Activated T-helper 2 cell treated with anti-CD3 and anti-CD28 coated beads, Interferon-gamma antibody, Interleukin-2, Interleukin-4, amounts not matched to agents 10 μg/mL and 5 μg/mL and 100 μg/mL, durations not matched to agents 14 hours and 24 hours and 36 hours (primary cell): ENCODE results near the gene TEX22. TPM values are rescaled to one million over a fixed set of nuclear protein-coding genes. Genes with fewer than 3 reads are reported as not detected.
A peak's percentile ranks its signal among the peaks of the same experiment; 100 is the strongest.

Experiments
- DNase-seq: peaks from one replicate; pipeline ENCODE4 v3.0.0; 2021; ENCODE audit warnings: low spot score
- H3K27ac Mint-ChIP-seq: one replicate; pipeline ENCODE4 v1.8.0; 2021; ENCODE audit warnings: mixed read lengths
- H3K27me3 Mint-ChIP-seq: one replicate; pipeline ENCODE4 v1.8.0; 2021; ENCODE audit warnings: low read depth, mixed read lengths
- H3K36me3 Mint-ChIP-seq: one replicate; pipeline ENCODE4 v1.8.0; 2021; ENCODE audit warnings: low read depth, mixed read lengths
- H3K4me1 Mint-ChIP-seq: one replicate; pipeline ENCODE4 v1.8.0; 2021; ENCODE audit warnings: low read depth, mixed read lengths
- H3K4me3 Mint-ChIP-seq: one replicate; pipeline ENCODE4 v1.8.0; 2021; ENCODE audit warnings: low read depth, mild to moderate bottlenecking, moderate library complexity, mixed read lengths
- H3K9me3 Mint-ChIP-seq: one replicate; pipeline ENCODE4 v1.8.0; 2021; ENCODE audit warnings: mixed read lengths
- intact Hi-C: fragments of 100-400 bp; cut with micrococcal nuclease; formaldehyde crosslinking; loops from one replicate; pipeline ENCODE4 v1.15.1; 2023
- total RNA-seq: library from RNA; stranded (reverse); gene quantifications from 2 replicates; pipeline ENCODE4 v1.2.3, GENCODE V29; 2022

TEX22 gene
- total RNA-seq, 1 donor from 2014 or later: 5.0 TPM

DNA sequence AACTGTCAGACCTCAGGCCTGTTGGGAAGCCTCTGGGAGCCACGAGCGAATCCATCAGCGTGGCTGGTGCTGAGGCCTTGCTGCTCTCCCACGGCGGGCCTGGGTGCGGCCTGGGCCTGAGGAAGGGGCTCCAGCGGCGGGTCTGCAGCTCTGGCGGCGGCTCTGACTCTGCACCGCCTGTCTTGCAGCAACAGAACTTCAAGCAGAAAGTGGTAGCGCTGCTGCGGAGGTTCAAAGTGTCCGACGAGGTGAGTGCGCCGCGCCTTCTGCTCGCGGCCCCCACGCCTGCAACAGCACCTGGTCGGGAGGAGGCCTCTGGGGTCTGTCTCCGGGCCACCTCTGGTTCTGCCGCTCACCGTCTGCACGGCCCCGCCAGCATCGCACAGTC, 28.7 kb upstream of the TEX22 start:
- H3K27ac Mint-ChIP-seq: no peak overlapping the region
- intact Hi-C loops: loop anchor here (2.0 to 10.0 kb wide), 2 partner anchors 75 to 159 kb away; no protein-coding TSS in a partner anchor
- no peak for DNase-seq
- peaks cover 1% of the 10 kb centered on the region for H3K4me1 Mint-ChIP-seq
- H3K36me3 Mint-ChIP-seq: no peaks in the 10 kb centered on the region
- no peak overlapping the region for H3K4me3 Mint-ChIP-seq
- H3K9me3 Mint-ChIP-seq: no peaks in the 10 kb centered on the region
- no peaks in the 10 kb centered on the region for H3K27me3 Mint-ChIP-seq

DNA sequence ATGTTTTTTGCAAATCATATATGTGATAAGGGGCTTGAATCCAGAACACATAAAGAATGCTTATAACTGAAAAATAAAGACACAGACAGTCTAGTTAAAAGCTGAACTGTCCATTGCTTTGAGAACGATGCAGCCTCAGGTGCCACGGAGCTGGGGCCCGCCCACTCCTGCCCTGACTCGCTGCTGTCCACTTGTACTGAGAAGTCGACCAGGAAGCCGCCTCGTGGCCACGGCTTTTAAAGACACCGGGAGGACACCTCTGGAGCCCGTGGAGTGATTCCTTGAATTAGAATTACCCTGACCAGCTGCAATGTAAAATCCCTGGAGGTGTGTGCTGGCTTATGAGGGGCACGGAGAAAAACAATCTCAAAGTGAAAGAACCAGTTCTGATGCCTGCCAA, 23.9 kb upstream of the TEX22 start:
- Mint-ChIP-seq H3K27me3 (no peaks in the 10 kb centered on the region), H3K9me3 (no peaks in the 10 kb centered on the region), H3K4me3 (no peak overlapping the region), H3K36me3 (no peaks in the 10 kb centered on the region), H3K4me1 (peaks cover 10% of the 10 kb centered on the region), H3K27ac (no peak overlapping the region)
- intact Hi-C loops: loop anchor here (10.0 kb wide), 1 partner anchor 70 kb away; no protein-coding TSS in a partner anchor
- DNase-seq: no peak

DNA sequence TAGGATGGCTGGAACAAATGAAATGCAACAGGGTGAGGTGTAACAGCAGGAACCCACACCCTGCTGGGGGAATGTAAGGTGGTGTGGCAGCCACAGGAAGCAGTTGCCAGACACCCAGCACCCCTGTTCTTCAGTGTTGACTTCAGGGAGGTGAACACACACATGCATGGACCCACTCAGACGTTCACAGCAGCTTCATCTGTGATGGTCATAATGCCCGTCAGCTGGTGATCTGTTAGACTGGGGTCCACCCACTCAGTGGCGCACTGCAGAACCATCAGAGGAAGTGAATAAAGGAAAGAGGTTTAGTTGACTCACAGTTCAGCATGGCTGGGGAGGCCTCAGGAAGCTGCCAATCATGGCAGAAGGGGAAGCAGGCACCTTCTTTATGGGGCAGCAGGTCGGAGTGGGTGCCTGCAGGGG, 22.7 kb upstream of the TEX22 start:
- intact Hi-C loops: loop anchor here (10.0 kb wide), 1 partner anchor 69 kb away; no protein-coding TSS in a partner anchor
- Mint-ChIP-seq H3K27me3 (no peaks in the 10 kb centered on the region), H3K4me1 (peaks cover 10% of the 10 kb centered on the region)

DNA sequence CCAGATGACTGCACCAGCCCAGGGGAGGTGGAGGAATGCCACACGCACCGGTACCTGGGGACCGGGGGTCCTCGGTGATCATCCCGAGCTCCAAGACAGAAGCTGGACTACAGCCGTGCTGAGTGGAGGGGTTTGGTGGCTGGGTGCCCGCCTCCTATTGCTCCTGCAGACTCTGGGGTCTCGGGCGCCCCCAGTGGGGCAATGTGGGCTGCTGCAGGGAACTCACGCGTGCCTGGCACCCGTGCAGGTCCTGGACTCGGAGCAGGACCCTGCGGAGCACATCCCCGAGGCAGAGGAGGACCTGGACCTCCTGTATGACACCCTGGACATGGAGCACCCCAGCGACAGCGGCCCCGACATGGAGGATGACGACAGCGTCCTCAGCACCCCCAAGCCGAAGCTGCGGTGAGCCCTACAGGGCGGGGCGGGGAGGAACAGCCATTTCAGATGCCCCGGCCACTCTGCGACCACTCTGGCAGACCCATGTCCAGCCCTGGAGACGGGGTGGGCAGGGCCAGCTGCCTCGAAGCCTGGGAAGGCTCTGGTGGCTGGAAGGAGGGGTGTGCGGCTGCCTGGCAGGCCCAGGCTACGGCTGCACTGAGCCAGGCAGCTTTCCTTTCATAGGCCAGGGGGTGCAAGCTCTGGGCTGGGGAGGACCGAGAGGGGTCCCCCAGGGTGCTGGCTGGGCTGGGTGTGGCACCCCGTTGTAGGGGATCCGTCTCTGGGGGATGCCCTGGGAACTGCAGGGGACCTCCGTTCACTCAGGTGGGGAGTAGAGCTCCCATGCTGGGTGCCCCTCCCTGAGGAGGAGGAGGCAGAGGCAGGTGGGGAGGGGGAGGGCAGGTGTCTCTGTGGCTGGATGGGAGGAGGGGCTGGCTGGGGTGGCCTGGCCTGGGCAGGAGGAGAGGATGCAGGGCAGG, 21.6 kb upstream of the TEX22 start:
- no peak overlapping the region for H3K4me3 Mint-ChIP-seq
- H3K4me1 Mint-ChIP-seq: peaks cover 8% of the 10 kb centered on the region
- intact Hi-C loops: loop anchor here (10.0 kb wide), 1 partner anchor 68 kb away; no protein-coding TSS in a partner anchor
- H3K27me3 Mint-ChIP-seq: no peaks in the 10 kb centered on the region
- no peaks in the 10 kb centered on the region for H3K9me3 Mint-ChIP-seq
- no peaks in the 10 kb centered on the region for H3K36me3 Mint-ChIP-seq
- no peak overlapping the region for H3K27ac Mint-ChIP-seq
- no peak for DNase-seq

More for the DNA sequence above, 22.7 kb upstream of the TEX22 start:
- no peaks in the 10 kb centered on the region for H3K9me3 Mint-ChIP-seq
- H3K27ac Mint-ChIP-seq: peak overlapping the region; percentile 77
- DNase-seq: no peak
- H3K36me3 Mint-ChIP-seq: no peaks in the 10 kb centered on the region
- no peak overlapping the region for H3K4me3 Mint-ChIP-seq

DNA sequence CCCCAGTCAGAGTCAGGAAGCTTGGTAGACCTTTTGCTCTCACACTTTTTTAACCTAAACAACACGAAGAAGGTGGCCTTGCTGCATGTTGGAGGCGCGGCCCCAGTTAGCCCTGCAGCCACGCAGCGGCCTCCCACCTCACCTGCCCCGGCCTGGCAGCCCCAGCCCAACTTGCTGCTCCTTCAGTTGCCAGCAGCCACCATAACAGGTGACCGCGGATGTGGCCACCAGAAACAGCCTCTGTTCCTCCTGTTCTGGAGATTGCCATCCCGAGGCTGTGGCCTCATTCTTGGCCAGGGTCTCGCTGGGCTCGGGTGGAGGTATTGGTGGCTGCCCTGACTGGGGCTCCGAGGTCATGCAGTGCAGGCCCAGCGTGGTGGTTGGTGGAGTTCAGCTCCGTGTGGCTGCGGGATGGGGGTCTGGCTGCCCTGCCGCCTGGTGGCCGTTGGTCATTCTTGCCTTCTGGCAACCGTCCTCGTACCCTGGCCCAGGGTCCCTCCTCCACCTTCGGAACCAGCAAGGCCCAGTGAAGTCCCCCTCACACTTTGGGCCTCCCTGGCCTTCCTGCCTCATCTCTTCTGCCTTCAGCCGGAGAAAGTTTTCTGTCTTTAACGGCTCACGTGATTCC, 20.7 kb upstream of the TEX22 start:
- intact Hi-C loops: loop anchor here (10.0 kb wide), 1 partner anchor 67 kb away; no protein-coding TSS in a partner anchor
- Mint-ChIP-seq H3K4me1 (peaks cover 8% of the 10 kb centered on the region), H3K4me3 (no peak overlapping the region), H3K9me3 (no peaks in the 10 kb centered on the region), H3K36me3 (no peaks in the 10 kb centered on the region), H3K27me3 (no peaks in the 10 kb centered on the region), H3K27ac (no peak overlapping the region)
- DNase-seq: no peak

DNA sequence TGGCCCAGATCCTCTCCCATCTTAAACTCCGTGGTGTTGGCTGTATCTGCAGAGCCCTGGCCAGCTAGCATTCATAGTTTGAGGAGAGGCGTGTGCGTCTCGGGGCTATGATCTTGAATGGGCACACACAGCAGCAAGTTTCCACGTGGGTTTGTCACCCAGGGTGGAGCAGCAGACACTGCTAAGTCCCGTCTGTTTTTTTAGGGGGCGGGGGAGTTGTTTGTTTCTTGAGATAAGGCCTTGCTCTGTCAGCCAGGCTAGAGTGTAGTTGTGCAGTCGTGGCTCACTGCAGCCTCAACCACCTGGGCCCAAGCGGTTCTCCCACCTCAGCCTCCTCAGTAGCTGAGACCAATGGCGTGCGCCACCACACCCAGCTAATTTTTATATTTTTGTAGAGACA, 20.1 kb upstream of the TEX22 start:
- Mint-ChIP-seq H3K4me3 (no peak overlapping the region), H3K27ac (no peak overlapping the region), H3K27me3 (no peaks in the 10 kb centered on the region), H3K4me1 (peaks cover 8% of the 10 kb centered on the region), H3K9me3 (no peaks in the 10 kb centered on the region), H3K36me3 (no peaks in the 10 kb centered on the region)
- DNase-seq: no peak
- intact Hi-C loops: loop anchor here (10.0 kb wide), 1 partner anchor 67 kb away; no protein-coding TSS in a partner anchor

DNA sequence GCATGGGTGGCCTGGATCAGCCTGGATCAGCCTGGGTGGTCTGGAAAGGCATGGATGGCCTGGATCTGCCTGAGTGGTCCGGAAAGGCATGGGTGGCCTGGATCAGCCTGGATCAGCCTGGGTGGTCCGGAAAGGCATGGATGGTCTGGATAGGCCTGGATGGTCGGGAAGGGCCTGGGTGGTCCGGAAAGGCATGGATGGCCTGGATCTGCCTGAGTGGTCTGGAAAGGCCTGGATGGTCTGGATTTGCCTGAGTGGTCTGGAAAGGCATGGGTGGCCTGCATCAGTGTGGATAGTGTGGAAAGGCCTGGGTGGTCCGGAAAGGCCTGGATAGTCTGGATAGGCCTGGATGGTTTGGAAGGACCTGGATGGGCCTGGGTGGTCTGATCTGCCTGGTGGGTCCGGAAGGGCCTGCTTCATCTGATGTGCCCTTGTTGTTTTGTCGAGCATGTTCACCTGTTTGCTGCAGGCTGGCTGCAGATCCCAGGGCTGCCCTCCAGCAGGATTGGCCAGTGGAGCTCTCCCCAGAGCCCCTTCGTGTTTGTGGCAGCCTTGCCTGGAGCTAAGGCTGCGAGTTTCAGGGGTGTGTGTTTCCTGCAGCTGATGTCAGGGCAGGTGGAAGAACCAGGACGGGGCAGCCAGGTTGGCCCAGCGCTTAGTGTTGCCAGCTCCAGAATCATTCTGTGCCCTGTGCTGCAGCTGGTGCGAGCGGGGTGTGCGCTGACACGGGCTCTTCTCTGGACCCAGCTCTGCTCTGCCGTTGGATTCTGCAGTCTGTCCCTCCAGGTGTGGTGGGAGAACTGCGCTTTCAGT, 19.3 kb upstream of the TEX22 start:
- H3K4me1 Mint-ChIP-seq: peaks cover 8% of the 10 kb centered on the region
- H3K4me3 Mint-ChIP-seq: no peak overlapping the region
- H3K36me3 Mint-ChIP-seq: no peaks in the 10 kb centered on the region
- intact Hi-C loops: loop anchor here (10.0 kb wide), 1 partner anchor 66 kb away; no protein-coding TSS in a partner anchor
- no peak for DNase-seq
- H3K27me3 Mint-ChIP-seq: no peaks in the 10 kb centered on the region
- H3K27ac Mint-ChIP-seq: no peak overlapping the region
- H3K9me3 Mint-ChIP-seq: no peaks in the 10 kb centered on the region

DNA sequence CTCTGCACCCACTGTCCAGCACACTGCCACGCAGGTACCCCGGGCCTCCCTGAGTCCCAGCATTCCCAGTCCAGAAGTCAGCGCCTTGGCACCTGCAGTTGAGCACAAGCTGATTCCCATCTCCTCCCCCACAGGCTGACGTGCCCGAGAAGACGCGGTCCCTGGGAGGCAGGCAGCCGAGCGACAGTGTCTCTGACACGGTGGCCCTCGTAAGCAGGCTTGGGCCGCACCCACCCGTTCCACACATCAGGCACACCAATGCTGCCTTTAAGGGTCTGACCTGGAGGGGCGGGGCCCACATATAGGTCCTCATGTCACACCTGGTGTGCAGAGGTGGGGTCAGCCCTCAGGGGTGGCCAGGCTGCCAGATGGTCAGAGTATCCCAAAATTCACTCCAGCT, 18.4 kb upstream of the TEX22 start:
- no peak overlapping the region for H3K4me3 Mint-ChIP-seq
- no peaks in the 10 kb centered on the region for H3K9me3 Mint-ChIP-seq
- H3K27me3 Mint-ChIP-seq: no peaks in the 10 kb centered on the region
- no peak overlapping the region for H3K27ac Mint-ChIP-seq
- no peaks in the 10 kb centered on the region for H3K36me3 Mint-ChIP-seq
- DNase-seq: no peak
- intact Hi-C loops: loop anchor here (10.0 kb wide), 1 partner anchor 65 kb away; no protein-coding TSS in a partner anchor
- peaks cover 8% of the 10 kb centered on the region for H3K4me1 Mint-ChIP-seq

DNA sequence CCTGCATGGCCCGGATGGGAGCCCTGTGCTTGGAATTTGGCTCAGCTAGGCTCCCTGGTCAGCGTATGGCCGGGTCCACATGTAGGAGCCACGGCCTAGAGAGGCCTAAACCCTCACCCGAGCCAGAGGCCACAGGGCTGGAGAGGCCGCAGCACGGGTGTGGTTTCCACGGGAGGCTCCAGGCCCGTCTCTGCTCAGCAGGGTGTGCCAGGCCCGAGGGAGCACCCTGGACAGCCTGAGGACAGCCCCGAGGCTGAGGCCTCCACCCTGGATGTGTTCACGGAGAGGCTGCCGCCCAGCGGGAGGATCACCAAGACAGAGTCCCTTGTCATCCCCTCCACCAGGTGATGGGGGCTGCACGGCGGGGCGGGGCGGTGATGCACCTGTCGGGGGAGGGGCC, 17.6 kb upstream of the TEX22 start:
- Mint-ChIP-seq H3K4me3 (no peak overlapping the region), H3K9me3 (no peaks in the 10 kb centered on the region), H3K36me3 (no peaks in the 10 kb centered on the region), H3K4me1 (peaks cover 4% of the 10 kb centered on the region), H3K27me3 (no peaks in the 10 kb centered on the region), H3K27ac (no peak overlapping the region)
- DNase-seq: no peak
- intact Hi-C loops: no loop called here

DNA sequence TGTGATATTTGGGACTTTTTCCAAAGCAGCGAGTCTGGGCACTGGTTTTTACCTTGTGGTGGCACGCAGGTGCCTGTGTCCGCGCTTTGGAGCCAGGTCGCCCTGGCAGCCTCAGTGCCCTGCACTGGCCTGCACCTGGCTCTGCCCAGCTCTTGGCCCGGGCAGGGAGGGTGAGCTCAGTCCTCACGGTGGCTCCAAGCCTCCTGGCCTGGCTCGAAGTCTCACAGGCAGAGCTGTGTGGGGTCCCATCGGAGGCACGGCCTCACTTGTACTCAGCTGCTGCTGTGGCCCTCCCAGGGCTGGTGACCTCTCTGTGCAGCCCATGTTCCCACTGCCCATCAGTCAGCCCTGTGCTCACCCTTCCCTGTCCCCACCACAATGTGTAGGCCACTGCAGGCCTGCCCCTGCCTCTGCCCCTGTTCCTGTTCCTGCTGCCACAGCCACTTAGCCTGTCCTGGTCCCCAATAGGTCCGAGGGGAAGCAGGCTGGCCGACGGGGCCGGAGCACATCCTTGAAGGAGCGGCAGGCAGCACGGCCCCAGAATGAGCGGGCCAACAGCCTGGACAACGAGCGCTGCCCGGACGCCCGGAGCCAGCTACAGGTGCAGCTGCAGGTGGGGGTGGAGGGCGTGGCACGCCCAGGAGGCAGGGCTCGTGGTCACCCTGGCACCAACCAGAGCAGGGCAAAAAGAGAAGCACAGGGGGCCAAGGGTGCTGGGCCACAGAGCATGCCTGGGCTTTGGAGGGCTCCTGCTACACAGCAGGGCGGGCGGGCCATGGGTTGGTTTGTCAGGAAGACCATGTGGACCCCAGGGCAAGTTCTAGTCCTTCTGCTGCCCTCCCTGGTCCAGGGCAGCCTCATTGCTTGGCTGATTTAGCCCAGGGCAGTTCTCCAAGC, 16.6 kb upstream of the TEX22 start:
- no peak overlapping the region for H3K27ac Mint-ChIP-seq
- no peaks in the 10 kb centered on the region for H3K27me3 Mint-ChIP-seq
- no peaks in the 10 kb centered on the region for H3K36me3 Mint-ChIP-seq
- no peak overlapping the region for H3K4me3 Mint-ChIP-seq
- no peaks in the 10 kb centered on the region for H3K4me1 Mint-ChIP-seq
- H3K9me3 Mint-ChIP-seq: no peaks in the 10 kb centered on the region
- DNase-seq: no peak
- intact Hi-C loops: no loop called here

DNA sequence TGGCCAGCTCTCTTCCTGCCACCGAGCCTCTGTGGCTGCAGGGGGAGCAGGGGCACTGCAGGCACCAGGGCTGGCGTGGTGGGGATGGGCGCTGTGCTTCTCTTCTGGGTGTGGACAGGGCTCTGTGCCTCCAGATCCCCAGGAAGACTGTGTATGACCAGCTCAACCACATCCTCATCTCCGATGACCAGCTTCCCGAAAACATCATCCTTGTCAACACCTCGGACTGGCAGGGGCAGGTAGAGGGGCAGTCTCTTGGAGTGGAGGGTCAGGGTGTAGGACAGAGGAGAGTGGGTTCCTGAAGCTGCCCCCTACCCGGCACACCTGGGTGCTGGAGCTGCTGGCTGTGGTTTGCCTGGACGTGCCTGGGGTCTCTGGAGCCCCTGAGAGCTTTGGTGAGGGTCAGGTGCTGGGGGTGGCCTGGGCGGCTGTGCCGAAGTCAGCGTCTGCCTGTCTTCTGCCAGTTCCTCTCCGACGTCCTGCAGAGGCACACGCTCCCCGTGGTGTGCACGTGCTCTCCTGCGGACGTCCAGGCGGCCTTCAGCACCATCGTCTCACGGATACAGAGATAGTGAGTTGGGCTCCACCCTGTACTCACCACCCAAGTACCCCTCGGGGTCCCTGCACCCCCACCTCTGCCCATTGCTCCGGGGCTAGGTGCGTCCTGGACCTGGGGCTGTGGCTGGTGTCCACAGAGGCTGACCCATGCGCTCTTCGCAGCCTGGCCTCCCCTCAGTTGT, 15.8 kb upstream of the TEX22 start:
- Mint-ChIP-seq H3K27me3 (no peaks in the 10 kb centered on the region), H3K27ac (no peak overlapping the region), H3K4me3 (no peak overlapping the region), H3K4me1 (no peaks in the 10 kb centered on the region), H3K9me3 (no peaks in the 10 kb centered on the region), H3K36me3 (no peaks in the 10 kb centered on the region)
- intact Hi-C loops: no loop called here
- no peak for DNase-seq
